ENCODE measurements around the gene OPCML.

OPCML gene

GRCh38 chr11:133176748-133177147 lies 355.6 kb downstream of the OPCML start:
- DNase-seq (ENCODE audit: low spot score) = no peak
- ChIA-PET CTCF (no interaction called here), POLR2A (ENCODE audit: low non-redundant PET) (no interaction called here)
- H3K27ac ChIP-seq = no peak overlapping the region
- TF ChIP-seq, protein P1, sequence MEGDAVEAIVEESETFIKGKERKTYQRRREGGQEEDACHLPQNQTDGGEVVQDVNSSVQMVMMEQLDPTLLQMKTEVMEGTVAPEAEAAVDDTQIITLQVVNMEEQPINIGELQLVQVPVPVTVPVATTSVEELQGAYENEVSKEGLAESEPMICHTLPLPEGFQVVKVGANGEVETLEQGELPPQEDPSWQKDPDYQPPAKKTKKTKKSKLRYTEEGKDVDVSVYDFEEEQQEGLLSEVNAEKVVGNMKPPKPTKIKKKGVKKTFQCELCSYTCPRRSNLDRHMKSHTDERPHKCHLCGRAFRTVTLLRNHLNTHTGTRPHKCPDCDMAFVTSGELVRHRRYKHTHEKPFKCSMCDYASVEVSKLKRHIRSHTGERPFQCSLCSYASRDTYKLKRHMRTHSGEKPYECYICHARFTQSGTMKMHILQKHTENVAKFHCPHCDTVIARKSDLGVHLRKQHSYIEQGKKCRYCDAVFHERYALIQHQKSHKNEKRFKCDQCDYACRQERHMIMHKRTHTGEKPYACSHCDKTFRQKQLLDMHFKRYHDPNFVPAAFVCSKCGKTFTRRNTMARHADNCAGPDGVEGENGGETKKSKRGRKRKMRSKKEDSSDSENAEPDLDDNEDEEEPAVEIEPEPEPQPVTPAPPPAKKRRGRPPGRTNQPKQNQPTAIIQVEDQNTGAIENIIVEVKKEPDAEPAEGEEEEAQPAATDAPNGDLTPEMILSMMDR (conservative IDR thresholded peaks at IDR 0.05; ENCODE audit: low read depth) = no peak

DNA sequence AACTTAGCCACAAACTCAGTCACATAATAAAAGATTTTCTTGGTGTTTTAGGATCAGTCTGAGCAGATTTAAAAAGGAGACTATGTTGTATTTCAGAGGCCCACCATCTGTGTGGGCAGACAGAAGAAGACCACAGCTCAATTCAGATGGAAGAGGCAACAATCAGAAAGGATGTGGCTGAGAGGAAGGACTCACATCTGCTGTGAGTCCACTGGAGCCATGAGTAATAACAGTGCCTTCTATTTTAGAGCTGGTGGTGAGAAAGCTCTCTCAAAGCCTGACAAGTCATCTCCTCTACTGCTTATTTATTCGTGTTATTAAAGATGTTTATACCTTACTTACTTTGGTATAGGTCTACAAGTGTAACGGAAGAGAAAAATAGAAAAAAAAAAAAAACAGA lies 357.2 kb downstream of the OPCML start:
- no peak overlapping the region for H3K27ac ChIP-seq
- ChIA-PET POLR2A (ENCODE audit: low non-redundant PET) (no interaction called here), CTCF (no interaction called here)
- TF ChIP-seq, protein P1 (conservative IDR thresholded peaks at IDR 0.05; ENCODE audit: low read depth) = no peak
- no peak for DNase-seq (ENCODE audit: low spot score)

GRCh38 chr11:133173810-133174412 lies 358.4 kb downstream of the OPCML start:
- CTCF ChIA-PET = no interaction called here

GRCh38 chr11:133172349-133172748 lies 360.0 kb downstream of the OPCML start:
- POLR2A ChIA-PET (ENCODE audit: low non-redundant PET) = no interaction called here
- H3K27ac ChIP-seq = no peak overlapping the region
- TF ChIP-seq, protein P1 (conservative IDR thresholded peaks at IDR 0.05; ENCODE audit: low read depth) = no peak
- CTCF ChIA-PET = no interaction called here
- no peak for DNase-seq (ENCODE audit: low spot score)

More at GRCh38 chr11:133173810-133174412, 358.4 kb downstream of the OPCML start:
- POLR2A ChIA-PET (ENCODE audit: low non-redundant PET) = no interaction called here
- H3K27ac ChIP-seq = no peak overlapping the region
- no peak for DNase-seq (ENCODE audit: low spot score)
- TF ChIP-seq, protein P1 (conservative IDR thresholded peaks at IDR 0.05; ENCODE audit: low read depth) = no peak

- ChIA-PET POLR2A (ENCODE audit: low non-redundant PET) (no interaction called here), CTCF (no interaction called here)
- DNase-seq (ENCODE audit: low spot score) = no peak
- TF ChIP-seq, protein P1 (conservative IDR thresholded peaks at IDR 0.05; ENCODE audit: low read depth) = no peak
- H3K27ac ChIP-seq = no peak overlapping the region
Measured at GRCh38 chr11:133171374-133171773, 360.9 kb downstream of the OPCML start.

DNA sequence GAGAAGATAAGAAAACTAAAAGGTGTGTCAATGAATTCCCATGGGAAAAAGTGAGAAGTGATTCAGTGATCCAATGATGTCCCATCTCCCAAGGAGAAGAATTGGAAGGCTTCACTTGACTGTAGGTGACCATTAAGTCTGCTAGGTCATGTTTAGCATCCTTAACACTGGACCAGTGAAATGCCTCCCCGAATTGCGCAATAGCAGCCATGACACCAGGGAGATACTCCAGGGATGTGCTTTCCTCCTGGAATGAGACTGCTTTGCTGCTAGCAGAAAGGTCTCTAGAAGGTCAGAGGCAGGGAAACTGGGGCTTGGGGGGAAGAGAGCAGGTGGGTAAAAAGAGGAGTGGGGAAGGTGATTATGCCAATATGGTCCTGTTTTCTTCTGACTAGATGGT lies 364.3 kb downstream of the OPCML start:
- no peak overlapping the region for H3K27ac ChIP-seq
- DNase-seq (ENCODE audit: low spot score) = no peak
- TF ChIP-seq, protein P1 (conservative IDR thresholded peaks at IDR 0.05; ENCODE audit: low read depth) = no peak
- CTCF ChIA-PET = no interaction called here
- POLR2A ChIA-PET (ENCODE audit: low non-redundant PET) = no interaction called here
